ENCODE data around the gene FOXN3.

FOXN3 gene

DNA sequence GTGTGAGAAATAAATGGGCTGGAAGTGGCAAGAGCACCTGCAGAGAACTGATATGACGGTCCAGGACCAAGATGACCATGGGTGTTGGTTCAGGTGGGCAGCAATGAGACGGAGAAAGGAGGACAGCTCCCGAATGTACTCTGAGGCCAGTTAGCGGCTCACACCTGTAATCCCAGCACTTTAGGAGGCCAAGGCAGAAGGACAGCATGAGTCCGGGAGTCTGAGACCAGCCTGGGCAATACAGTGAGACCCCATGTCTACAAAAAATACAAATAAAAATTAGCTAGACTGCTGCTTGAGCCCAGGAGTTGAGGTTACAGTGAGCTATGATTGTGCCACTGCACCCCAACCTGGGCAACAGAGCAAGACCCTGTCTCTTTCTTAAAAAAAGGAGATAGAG is 60.1 kb downstream of the FOXN3 start:
- peaks cover 25% of the 10 kb centered on the region for H3K4me1 ChIP-seq (ENCODE audit: insufficient read depth, low read length, poor library complexity, severe bottlenecking)
- TF ChIP-seq EZH2phosphoT487 (IDR thresholded peaks at IDR 0.05; ENCODE audit: borderline replicate concordance), result no peak
- TF ChIP-seq, protein P1, sequence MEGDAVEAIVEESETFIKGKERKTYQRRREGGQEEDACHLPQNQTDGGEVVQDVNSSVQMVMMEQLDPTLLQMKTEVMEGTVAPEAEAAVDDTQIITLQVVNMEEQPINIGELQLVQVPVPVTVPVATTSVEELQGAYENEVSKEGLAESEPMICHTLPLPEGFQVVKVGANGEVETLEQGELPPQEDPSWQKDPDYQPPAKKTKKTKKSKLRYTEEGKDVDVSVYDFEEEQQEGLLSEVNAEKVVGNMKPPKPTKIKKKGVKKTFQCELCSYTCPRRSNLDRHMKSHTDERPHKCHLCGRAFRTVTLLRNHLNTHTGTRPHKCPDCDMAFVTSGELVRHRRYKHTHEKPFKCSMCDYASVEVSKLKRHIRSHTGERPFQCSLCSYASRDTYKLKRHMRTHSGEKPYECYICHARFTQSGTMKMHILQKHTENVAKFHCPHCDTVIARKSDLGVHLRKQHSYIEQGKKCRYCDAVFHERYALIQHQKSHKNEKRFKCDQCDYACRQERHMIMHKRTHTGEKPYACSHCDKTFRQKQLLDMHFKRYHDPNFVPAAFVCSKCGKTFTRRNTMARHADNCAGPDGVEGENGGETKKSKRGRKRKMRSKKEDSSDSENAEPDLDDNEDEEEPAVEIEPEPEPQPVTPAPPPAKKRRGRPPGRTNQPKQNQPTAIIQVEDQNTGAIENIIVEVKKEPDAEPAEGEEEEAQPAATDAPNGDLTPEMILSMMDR (conservative IDR thresholded peaks at IDR 0.05; ENCODE audit: low read length), result no peak
- H3K27me3 ChIP-seq (ENCODE audit: insufficient read depth, low read length, poor library complexity, severe bottlenecking), result no peaks in the 10 kb centered on the region
- H3K36me3 ChIP-seq (ENCODE audit: insufficient read depth, low read length), result no peaks in the 10 kb centered on the region
- H3K9me3 ChIP-seq (ENCODE audit: insufficient read depth, low read depth, low read length), result no peaks in the 10 kb centered on the region
- H3K4me3 ChIP-seq (ENCODE audit: low read length, poor library complexity, severe bottlenecking), result no peak overlapping the region
- H3K79me2 ChIP-seq (ENCODE audit: insufficient read depth, low read length), result peaks cover 52% of the 10 kb centered on the region
- no peaks in the 10 kb centered on the region for H3K9me2 ChIP-seq (replicated peaks; ENCODE audit: low read depth, low read length)
- no peak overlapping the region for H2AFZ ChIP-seq (ENCODE audit: low read length)
- H4K20me1 ChIP-seq (ENCODE audit: insufficient read depth, low read length, poor library complexity, severe bottlenecking), result no peaks in the 10 kb centered on the region
- H3F3A ChIP-seq (ENCODE audit: low read depth), result no peaks in the 10 kb centered on the region
- H3K9ac ChIP-seq (ENCODE audit: low read depth, low read length, poor library complexity, severe bottlenecking), result no peak overlapping the region
- peak overlapping the region; percentile 8 for H3K4me2 ChIP-seq (ENCODE audit: low read depth, low read length, poor library complexity, severe bottlenecking)

DNA sequence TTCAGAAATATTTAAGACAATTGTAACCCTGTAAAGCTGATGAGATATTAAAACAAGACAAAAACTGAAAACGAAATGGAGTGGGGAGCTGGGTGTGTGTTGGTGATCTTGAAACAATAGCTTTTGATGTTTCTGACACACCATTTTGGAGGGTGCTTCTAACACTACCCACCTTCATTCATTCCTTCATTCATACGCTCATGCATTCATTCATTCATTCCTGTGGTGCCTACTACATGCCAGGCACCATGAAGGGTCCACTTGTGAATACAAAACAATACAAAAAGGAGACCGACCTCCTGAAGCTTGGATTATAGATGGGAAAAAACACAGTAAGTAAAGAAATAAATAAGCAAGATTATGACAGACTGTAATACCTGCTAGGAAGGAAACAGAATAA is 60.5 kb downstream of the FOXN3 start:
- TF ChIP-seq, protein P1 (conservative IDR thresholded peaks at IDR 0.05; ENCODE audit: low read length), result no peak
- TF ChIP-seq EZH2phosphoT487 (IDR thresholded peaks at IDR 0.05; ENCODE audit: borderline replicate concordance), result no peak
- no peaks in the 10 kb centered on the region for H3K27me3 ChIP-seq (ENCODE audit: insufficient read depth, low read length, poor library complexity, severe bottlenecking)
- H3K36me3 ChIP-seq (ENCODE audit: insufficient read depth, low read length), result no peaks in the 10 kb centered on the region
- H3K4me2 ChIP-seq (ENCODE audit: low read depth, low read length, poor library complexity, severe bottlenecking), result peak overlapping the region; percentile 8
- no peaks in the 10 kb centered on the region for H3K9me2 ChIP-seq (replicated peaks; ENCODE audit: low read depth, low read length)
- H4K20me1 ChIP-seq (ENCODE audit: insufficient read depth, low read length, poor library complexity, severe bottlenecking), result no peaks in the 10 kb centered on the region
- peaks cover 29% of the 10 kb centered on the region for H3K4me1 ChIP-seq (ENCODE audit: insufficient read depth, low read length, poor library complexity, severe bottlenecking)
- H3F3A ChIP-seq (ENCODE audit: low read depth), result no peaks in the 10 kb centered on the region
- H3K79me2 ChIP-seq (ENCODE audit: insufficient read depth, low read length), result peaks cover 53% of the 10 kb centered on the region
- H3K4me3 ChIP-seq (ENCODE audit: low read length, poor library complexity, severe bottlenecking), result no peak overlapping the region
- no peaks in the 10 kb centered on the region for H3K9me3 ChIP-seq (ENCODE audit: insufficient read depth, low read depth, low read length)
- no peak overlapping the region for H3K9ac ChIP-seq (ENCODE audit: low read depth, low read length, poor library complexity, severe bottlenecking)
- no peak overlapping the region for H2AFZ ChIP-seq (ENCODE audit: low read length)

DNA sequence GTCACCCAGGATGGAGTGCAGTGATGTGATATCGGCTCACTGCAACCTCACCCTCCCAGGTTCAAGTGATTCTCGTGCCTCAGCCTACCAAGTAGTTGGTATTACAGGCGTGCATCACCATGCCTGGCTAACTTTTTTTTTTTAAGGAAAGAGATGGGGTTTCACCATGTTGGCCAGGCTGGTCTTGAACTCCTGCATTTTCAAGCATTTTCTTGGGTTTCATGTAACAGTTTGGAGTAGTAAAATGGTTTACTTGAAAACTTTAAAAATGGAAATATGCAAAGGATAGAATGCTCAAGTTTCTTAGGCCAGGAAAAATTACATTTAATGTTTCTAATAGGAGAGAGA is 63.3 kb downstream of the FOXN3 start:
- H3K9me2 ChIP-seq (replicated peaks; ENCODE audit: low read depth, low read length), result no peaks in the 10 kb centered on the region
- H3K27me3 ChIP-seq (ENCODE audit: insufficient read depth, low read length, poor library complexity, severe bottlenecking), result no peaks in the 10 kb centered on the region
- H3K36me3 ChIP-seq (ENCODE audit: insufficient read depth, low read length), result peaks cover 20% of the 10 kb centered on the region
- TF ChIP-seq, protein P1 (conservative IDR thresholded peaks at IDR 0.05; ENCODE audit: low read length), result no peak
- TF ChIP-seq EZH2phosphoT487 (IDR thresholded peaks at IDR 0.05; ENCODE audit: borderline replicate concordance), result no peak
- H3K4me2 ChIP-seq (ENCODE audit: low read depth, low read length, poor library complexity, severe bottlenecking), result no peak overlapping the region
- H2AFZ ChIP-seq (ENCODE audit: low read length), result no peak overlapping the region
- no peak overlapping the region for H3K9ac ChIP-seq (ENCODE audit: low read depth, low read length, poor library complexity, severe bottlenecking)
- no peaks in the 10 kb centered on the region for H3K9me3 ChIP-seq (ENCODE audit: insufficient read depth, low read depth, low read length)
- H4K20me1 ChIP-seq (ENCODE audit: insufficient read depth, low read length, poor library complexity, severe bottlenecking), result no peaks in the 10 kb centered on the region
- H3F3A ChIP-seq (ENCODE audit: low read depth), result 0 out of 2 replicates have a peak, but pooled peaks cover 4% of the 10 kb centered on the region
- peaks cover 75% of the 10 kb centered on the region for H3K79me2 ChIP-seq (ENCODE audit: insufficient read depth, low read length)
- H3K4me1 ChIP-seq (ENCODE audit: insufficient read depth, low read length, poor library complexity, severe bottlenecking), result peaks cover 51% of the 10 kb centered on the region
- no peak overlapping the region for H3K4me3 ChIP-seq (ENCODE audit: low read length, poor library complexity, severe bottlenecking)
